ENCODE results near the gene NCS1. TPM values are rescaled to one million over a fixed set of nuclear protein-coding genes. Genes with fewer than 3 reads are reported as not detected.

The NCS1 gene
- total RNA-seq, 1 donor from 2014 or later, result 312 TPM

DNA sequence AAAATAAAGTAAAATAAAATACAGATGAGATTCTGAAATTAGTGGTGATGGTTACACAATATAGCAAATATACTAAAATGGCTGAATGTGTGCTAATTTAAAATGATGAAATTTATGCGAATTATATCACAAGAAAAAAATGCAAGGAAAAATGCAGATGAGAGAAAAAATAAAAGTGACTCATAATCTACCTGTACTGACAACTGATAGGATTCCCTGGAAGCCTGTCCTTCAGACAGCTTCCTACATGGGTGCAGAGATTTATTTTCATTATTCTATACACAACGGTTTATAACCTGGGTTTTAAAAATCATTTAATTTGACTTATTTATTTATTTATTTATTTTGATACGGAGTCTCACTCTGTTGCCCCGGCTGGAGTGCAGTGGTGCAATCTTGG, 5.8 kb upstream of the NCS1 start:
- no peak for DNase-seq
- H3K4me1 Mint-ChIP-seq (ENCODE audit: low read depth, unreplicated experiment), result peaks cover 10% of the 10 kb centered on the region
- TF ChIP-seq, protein P1, sequence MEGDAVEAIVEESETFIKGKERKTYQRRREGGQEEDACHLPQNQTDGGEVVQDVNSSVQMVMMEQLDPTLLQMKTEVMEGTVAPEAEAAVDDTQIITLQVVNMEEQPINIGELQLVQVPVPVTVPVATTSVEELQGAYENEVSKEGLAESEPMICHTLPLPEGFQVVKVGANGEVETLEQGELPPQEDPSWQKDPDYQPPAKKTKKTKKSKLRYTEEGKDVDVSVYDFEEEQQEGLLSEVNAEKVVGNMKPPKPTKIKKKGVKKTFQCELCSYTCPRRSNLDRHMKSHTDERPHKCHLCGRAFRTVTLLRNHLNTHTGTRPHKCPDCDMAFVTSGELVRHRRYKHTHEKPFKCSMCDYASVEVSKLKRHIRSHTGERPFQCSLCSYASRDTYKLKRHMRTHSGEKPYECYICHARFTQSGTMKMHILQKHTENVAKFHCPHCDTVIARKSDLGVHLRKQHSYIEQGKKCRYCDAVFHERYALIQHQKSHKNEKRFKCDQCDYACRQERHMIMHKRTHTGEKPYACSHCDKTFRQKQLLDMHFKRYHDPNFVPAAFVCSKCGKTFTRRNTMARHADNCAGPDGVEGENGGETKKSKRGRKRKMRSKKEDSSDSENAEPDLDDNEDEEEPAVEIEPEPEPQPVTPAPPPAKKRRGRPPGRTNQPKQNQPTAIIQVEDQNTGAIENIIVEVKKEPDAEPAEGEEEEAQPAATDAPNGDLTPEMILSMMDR (IDR thresholded peaks at IDR 0.05; ENCODE audit: partially characterized antibody, unreplicated experiment), result no peak
- H3K4me3 Mint-ChIP-seq (ENCODE audit: unreplicated experiment), result no peak overlapping the region
- no peak overlapping the region for H3K27ac Mint-ChIP-seq (ENCODE audit: unreplicated experiment)
- peaks cover 5% of the 10 kb centered on the region for H3K27me3 Mint-ChIP-seq (ENCODE audit: unreplicated experiment)
- peaks cover 2% of the 10 kb centered on the region for H3K9me3 Mint-ChIP-seq (ENCODE audit: unreplicated experiment)
- H3K36me3 Mint-ChIP-seq (ENCODE audit: unreplicated experiment), result no peaks in the 10 kb centered on the region

- no peaks in the 10 kb centered on the region for H3K36me3 Mint-ChIP-seq (ENCODE audit: unreplicated experiment)
- peak; percentile 15 for DNase-seq
- H3K9me3 Mint-ChIP-seq (ENCODE audit: unreplicated experiment), result peaks cover 2% of the 10 kb centered on the region
- H3K27me3 Mint-ChIP-seq (ENCODE audit: unreplicated experiment), result peaks cover 6% of the 10 kb centered on the region
- H3K27ac Mint-ChIP-seq (ENCODE audit: unreplicated experiment), result no peak overlapping the region
- TF ChIP-seq, protein P1 (IDR thresholded peaks at IDR 0.05; ENCODE audit: partially characterized antibody, unreplicated experiment), result no peak
- peaks cover 10% of the 10 kb centered on the region for H3K4me1 Mint-ChIP-seq (ENCODE audit: low read depth, unreplicated experiment)
- H3K4me3 Mint-ChIP-seq (ENCODE audit: unreplicated experiment), result no peak overlapping the region
Observed at GRCh38 chr9:130167927-130168326, 4.3 kb upstream of the NCS1 start.

DNA sequence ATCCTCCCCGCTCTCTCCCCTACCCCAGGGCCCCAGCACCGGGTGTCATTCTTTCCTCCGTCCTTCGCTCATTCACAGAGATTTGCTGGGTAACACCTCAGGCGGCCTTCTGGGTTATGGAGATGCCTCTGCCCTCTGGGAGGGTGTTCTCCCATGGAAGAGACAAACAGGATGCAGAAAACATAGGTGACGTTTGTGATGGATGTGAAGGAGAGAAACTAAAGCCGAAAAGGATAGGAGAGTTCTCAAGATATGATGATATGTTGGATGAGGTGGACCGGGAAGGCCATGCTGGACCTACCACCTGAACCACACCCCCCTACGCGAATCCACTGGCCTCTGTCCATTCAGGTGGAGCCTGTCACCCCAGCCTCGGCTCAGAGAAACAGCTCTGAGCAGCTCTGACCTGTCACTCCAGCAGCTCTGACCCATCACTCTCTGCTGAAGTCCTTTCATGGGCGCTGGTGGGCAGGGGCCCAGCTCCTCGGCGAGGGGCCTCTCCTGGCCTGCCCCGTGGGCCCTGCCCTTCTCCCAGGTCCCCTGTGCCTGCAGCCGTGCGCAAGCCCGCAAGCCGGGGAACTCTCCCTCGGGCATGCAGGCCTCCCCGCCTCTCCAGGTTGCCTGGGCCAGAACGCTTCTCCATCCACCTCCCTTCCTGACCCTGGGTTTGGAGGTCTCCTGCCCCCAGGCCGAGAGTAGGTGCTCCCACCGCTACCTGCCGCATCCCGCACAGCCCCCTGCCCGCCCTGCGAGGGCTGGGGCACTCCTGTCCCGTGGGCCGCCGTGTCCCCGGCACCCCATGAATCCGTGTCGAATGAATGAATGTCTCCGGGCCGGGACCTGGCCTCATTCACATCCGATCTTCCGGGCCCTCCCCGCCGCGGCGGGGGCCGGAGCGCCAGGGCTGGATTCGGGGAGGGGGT, 717 bp upstream of the NCS1 start:
- H3K4me1 Mint-ChIP-seq (ENCODE audit: low read depth, unreplicated experiment), result peaks cover 25% of the 10 kb centered on the region
- H3K27ac Mint-ChIP-seq (ENCODE audit: unreplicated experiment), result peak overlapping the region; percentile 81
- H3K4me3 Mint-ChIP-seq (ENCODE audit: unreplicated experiment), result peak overlapping the region; percentile 80
- peaks cover 13% of the 10 kb centered on the region for H3K27me3 Mint-ChIP-seq (ENCODE audit: unreplicated experiment)
- H3K9me3 Mint-ChIP-seq (ENCODE audit: unreplicated experiment), result peaks cover 11% of the 10 kb centered on the region
- H3K36me3 Mint-ChIP-seq (ENCODE audit: unreplicated experiment), result no peaks in the 10 kb centered on the region
- TF ChIP-seq, protein P1 (IDR thresholded peaks at IDR 0.05; ENCODE audit: partially characterized antibody, unreplicated experiment), result no peak
- DNase-seq, result no peak

GRCh38 chr9:130172858-130173665, 858 bp downstream of the NCS1 start:
- Mint-ChIP-seq H3K4me3 (ENCODE audit: unreplicated experiment) (peak overlapping the region; percentile 93), H3K9me3 (ENCODE audit: unreplicated experiment) (peaks cover 11% of the 10 kb centered on the region), H3K27ac (ENCODE audit: unreplicated experiment) (peak overlapping the region; percentile 96), H3K36me3 (ENCODE audit: unreplicated experiment) (no peaks in the 10 kb centered on the region), H3K27me3 (ENCODE audit: unreplicated experiment) (peaks cover 15% of the 10 kb centered on the region), H3K4me1 (ENCODE audit: low read depth, unreplicated experiment) (peaks cover 24% of the 10 kb centered on the region)
- DNase-seq, result peak; percentile 58
- TF ChIP-seq, protein P1 (IDR thresholded peaks at IDR 0.05; ENCODE audit: partially characterized antibody, unreplicated experiment), result no peak
